HG03558 (cell line): ENCODE data around the gene NRCAM.

Experiments used
- ATAC-seq: cut with Tn5 transposase; IDR thresholded peaks from one replicate; pipeline ENCODE4 v1.9.1; 2021; ENCODE audit warnings: moderate number of reproducible peaks; ENCODE audit not compliant: unreplicated experiment; ENCODE audit errors: extremely low read depth

Gene NRCAM

DNA sequence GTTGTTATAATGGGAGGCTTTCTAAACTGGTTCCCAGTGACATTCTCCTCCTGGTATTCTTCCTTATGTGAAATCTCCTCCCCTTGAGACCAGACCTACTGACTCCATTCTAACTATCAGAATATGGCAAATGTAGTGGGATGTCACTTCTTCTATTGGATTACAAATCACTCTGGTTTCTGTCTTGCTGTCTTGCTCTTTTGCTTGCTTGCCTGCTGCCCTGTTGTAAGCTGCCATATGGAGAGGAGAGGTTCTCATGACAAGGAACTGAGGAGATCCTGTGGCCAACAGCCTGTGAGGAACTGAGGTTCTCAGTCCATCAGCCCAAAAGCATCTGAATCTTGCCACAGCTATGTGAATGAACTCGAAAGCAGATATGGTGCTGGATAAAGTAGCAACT lies 4.7 kb upstream of the NRCAM start:
- no peak for ATAC-seq

DNA sequence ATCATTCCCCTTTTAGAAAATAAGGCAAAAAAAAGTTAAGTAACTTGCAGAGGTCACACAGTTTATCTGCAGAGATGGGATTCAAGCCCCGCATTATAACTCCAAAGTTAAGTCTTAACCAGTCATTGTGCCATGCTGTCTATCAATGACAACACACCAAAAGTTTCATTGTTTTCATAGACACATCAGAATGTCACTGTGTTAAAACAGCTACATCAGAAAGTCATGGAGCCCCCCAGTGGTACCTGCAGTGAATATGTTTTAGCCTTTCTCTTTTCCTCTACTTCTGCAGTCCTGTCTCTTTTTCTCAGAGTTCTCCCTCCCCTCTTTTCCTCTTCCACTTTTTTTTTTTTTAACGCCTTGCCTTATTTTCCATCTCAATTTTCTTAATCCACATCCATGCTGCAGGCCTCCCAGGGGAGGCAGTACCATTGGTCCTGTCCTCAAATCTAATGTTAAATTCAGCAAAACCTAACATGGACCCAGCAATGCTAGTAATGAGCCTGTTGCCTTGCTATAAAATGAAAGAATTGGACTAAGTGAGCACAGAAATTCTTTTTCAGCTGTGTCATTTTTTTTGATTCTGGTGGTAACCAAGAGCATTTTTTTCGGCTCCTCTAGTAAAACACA lies 3.8 kb upstream of the NRCAM start:
- ATAC-seq: no peak

DNA sequence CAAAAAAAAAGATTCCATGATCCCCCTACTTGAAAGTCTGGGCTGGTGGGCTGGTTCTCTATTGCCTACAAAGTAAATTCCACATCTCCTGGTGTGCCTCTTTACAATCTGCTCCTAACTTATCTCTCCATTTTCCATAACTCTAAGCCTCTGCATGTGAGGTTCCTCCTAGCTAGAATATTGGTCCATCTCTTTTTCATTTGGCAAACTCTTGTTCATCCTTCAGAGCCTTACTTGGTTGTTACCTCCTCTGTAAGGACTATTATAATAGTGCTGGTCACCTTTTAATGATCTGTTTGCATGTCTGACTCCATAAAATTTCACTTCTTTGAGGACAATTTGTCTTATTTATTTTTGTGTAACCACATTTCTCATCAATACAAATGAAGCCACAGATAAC lies 1.6 kb upstream of the NRCAM start:
- no peak for ATAC-seq

DNA sequence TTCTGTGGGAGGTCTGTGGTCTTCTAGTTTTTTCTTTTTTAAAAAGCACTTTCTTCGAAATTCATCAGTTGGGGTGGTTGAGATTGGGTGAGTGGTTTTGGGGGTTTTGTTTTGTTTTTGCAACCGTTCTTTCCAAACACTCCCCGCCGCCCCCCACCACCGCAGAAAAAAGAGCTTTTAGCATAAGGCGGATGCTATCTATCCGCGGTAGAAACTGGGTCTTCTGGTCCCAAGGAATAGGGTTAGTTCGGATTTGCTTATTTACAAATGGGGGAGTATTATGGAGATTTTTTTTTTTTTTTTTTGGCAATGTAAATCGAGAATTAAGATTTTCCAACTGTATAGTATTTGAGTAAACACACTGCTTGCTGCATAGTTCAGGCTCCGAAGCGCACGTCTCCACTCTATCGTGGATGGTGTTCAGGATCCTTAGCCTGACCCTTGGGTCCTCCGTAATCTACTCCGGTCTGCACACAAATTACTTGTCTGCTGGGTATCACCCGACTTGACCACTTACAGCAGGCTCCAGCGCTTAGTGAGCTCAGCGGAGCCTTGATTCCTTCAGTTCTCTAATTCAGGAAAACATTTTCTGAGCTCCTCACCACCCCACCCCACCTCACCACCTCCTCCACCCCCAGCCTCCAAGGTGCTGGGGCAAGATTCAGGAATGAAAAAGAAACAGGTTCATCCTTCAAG lies 757 bp upstream of the NRCAM start:
- no peak for ATAC-seq

DNA sequence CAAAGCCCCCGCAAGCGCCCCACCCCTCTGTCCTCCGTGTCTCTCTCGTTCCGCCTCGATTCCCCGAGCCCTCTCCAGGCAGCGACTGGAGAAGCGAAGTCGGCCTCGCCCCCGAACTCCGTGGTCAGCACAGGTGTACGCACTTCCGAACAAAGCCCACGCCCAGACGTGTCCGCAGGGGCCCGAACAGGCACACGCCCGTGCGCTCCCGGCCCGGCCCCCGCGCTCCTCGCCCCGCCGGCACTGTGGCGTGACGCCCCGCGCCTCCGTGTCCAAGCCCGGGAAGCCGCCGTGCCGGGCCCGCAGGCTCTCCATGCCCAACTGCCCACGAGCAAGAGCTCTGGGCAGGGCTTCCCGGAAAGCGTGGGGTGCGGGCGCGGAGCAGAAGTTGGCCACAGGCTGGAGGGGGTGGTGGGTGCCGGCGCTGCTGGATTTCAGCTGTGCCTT lies 662 bp downstream of the NRCAM start:
- ATAC-seq: no peak

DNA sequence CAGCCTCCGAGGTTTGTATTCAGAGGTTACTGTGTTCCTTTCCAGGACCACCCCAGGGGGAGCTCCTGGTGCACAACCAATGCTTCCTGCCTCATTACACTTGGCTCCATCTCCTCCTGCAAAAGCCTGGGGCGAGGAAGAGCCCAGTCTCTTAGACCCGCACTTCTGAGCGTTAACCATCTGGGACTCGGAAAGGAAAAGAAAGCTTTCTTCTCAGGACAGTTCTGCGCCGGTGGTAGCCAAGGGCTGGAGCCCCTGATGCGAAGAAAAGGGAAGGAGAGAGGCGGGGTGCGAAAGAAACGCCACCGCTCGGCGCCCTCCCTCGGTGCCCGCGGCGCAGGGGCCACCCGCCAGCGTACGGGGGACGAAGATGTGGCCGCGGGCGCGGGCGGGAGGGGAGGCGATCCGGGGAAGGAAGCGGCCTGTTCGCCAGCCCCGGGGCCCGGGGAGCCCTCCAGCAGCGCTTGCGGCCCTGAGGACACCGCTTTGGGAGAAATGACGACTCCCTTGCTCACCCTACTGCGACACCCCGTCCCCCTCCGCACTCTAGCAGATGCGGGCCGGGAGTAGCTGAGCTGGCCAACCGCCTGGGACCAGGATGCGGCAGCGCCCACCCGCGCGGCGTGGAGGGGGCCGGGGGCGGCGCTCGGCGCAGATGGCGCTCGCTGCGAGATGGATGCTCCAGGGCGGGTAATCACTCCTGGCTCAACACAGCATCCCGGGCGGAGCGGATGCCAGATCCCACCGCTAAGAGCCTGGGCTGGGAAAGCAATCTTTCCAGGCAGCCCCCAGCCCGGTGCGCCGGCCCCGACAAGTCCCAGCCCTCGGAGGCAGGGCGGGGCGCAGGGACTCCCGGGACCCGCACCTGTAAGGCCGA lies 1.3 kb downstream of the NRCAM start:
- no peak for ATAC-seq

DNA sequence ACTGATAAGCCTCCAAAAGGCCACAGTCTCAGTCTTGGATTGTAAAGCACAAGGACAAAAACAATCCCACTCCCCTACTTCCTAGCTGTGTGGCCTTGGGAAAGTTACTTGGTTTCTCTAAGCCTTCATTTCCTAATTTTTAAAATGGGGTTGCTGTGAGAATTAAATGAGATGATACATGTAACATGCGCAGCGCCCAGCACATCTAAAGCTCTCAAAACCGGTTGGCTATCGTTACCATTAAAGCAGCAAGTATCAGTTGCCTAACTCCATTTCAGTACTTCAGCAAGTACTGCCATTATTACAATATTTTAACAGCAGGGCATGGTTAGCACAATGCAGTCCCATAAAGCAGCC lies 1.9 kb downstream of the NRCAM start:
- ATAC-seq: no peak

DNA sequence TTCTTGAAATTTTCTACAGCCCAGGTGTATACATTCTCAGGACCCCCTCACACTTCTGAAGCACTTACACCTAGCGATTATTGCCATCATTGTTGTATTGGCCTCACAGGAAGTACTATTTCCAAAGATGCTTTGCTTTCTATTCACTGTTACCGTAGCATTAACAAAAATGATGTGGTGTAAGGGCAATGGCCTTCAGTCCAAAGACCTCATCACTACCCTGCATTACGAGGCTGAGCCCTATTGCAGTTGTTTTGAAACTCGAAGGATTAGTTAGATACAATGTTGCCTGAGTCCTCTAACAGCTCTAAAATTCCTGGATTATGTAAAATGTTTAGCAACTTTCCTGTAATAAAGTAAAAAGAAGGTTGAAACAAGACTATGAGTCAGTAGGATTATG lies 2.9 kb downstream of the NRCAM start:
- no peak for ATAC-seq

DNA sequence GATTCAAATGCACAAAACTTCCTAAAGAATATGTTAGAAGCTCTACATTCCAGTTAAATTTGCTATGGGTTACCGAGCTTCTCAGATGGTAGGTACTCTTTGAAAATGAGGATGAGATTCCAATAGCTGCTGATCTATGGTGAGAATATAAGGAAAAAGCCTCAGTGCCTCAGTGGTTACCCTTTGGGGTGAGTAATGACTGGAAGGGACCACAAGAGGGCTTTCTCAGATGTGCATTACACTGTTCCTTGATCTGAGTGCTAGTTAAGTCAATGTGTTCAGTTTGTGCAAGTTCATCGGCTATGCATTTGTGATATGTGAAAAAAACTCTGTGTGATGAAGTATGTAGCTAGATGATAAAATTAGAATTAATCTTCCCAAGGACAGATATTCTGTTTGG lies 3.5 kb downstream of the NRCAM start:
- ATAC-seq: no peak

DNA sequence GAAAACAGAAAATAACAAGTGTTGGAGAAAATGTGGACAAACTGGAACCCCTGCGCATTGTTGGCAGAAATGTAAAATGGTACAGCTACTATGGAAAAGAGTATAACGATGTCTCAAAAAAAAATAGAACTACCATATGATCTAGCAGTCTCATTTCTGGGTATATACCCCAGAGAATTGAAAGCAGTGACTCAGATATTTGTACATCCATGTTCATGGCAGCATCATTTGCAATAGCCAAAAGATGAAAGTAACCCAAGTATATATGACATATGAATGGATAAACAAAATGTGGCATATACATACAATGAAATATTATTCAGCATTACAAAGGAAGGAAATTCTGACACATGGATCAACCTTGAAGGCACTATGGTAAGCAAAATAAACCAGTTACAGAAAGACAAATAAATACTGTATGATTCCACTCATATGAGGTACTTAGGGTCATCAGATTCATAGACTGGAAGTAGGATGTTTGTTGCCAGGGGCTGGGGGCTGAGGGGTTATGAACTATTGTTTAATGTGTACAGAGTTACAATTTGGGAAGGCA lies 4.9 kb downstream of the NRCAM start:
- ATAC-seq: no peak

DNA sequence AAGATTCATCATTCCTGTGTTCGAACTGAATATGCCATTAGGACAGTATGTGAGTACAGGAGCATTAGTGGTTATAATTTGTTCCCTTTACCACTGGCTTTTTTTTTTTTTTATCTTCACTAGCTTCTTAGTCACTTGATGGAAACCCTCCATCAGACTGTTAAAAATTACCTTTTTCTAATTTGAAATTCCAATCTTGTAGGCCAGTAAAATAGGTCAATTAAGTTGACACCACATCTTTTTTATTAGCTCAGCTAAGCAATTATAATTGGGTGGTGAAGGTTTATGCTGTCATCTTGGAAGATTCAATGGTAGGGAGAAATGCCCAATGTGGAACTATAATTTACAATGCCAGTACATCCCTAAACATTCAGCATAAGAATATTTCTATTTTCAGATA lies 6.1 kb downstream of the NRCAM start:
- no peak for ATAC-seq

DNA sequence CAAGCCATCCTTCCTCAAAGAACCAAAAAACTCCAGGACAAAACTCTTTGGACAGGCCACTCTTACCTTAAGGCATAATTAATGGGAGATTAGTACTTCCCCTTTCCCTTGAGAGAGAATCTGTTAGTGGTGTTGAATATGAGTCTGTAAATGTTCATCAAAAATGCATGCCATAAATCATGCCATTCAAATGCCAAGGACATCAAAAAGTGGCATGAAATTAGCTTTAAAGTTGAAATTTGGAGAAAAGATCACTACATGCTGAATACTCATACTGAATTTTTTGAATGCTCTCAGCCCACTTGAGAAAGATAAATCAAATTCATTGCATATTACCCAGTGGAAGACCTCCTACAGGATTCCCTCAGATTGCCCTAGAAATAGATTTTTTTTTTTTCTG lies 6.7 kb downstream of the NRCAM start:
- ATAC-seq: no peak

DNA sequence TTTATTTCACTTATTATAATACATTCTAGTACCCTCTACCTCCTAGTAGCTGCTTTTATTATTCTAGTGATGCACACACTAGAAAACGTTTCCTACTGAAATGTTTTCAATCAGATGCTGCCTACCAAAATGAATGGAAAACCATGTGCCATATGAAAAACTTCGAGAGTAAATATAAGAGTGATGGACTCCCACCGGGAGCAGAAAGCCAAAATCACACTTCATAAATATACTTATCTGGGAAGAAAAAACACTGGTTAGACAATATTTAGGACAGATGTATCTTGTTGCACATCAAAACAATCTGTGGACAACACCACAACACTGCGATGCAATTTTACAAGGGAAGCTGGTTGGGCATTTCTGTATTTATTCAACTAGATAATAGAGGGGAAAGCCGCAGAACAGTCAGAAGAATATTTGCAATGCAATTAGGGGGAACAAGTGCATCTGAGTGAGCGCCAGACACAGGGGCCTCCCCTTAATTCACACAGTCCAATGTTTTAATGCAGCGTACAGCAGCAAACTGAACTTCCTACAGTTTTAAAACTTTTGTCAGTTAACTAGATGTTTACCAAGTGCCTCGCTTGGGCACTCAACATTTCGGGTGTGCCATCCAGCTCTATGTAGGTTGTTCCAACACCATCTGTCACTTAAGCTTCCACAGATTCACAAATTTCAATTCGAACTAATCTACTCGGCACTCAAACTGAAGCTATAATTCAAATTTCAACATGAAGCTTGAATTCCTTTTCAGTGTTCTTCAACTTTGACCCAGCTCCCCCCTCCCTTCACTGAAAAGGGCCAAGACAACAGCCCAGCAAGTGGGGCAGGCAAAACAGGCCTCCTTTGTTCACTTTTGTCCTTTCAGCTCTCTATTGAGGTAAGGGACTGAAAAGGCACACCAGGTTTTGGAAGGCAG lies 7.4 kb downstream of the NRCAM start:
- no peak for ATAC-seq

DNA sequence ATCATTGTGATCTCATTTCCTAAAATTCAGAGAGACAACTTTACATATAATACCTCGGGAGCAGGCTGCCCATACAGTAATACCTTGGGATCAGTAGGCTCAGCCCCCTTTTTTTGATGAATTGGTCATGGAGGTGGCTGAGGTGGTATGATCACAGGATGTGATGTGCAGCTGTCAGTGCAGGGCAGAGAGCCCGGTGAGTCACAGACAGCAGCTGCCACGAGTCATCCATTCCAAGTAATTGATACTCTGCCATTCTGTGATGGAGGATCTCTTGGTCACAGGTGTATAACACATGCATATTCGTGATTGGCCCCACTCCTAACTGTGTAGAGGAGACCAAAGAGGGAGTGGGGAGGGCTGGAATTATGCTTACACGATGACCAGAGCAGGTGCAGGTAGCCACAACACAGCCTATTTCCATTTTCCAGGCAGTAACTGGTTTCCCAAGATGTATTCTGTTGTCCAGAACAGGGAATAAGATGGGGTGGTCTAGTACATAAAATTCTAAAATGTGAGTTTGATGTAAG lies 14.1 kb downstream of the NRCAM start:
- ATAC-seq: no peak

DNA sequence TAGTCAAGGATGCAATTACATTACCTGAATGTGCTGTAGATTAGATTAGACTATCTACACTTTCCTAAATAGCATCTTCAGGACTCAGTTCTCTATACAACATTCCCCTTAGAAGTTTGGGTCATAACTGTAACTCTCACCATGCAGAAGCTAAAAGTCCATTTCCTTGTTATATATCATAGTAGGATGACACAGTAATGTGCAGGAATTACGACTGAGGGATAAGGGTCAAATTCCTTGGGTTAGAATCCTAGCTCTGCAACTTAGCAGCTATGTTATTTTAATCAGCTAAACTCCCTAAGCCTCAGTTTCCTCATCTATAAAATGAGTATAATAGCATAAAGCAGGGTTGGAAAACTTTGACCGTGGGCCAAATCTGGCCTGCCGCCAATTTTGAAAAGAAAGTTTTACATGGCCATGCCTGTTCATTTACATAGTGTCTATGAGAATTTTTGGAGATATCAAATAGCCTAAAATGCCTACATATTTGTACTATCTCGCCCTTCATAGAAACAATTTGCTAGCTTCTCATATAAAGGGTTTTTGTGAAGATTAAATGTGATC lies 14.8 kb downstream of the NRCAM start:
- no peak for ATAC-seq

DNA sequence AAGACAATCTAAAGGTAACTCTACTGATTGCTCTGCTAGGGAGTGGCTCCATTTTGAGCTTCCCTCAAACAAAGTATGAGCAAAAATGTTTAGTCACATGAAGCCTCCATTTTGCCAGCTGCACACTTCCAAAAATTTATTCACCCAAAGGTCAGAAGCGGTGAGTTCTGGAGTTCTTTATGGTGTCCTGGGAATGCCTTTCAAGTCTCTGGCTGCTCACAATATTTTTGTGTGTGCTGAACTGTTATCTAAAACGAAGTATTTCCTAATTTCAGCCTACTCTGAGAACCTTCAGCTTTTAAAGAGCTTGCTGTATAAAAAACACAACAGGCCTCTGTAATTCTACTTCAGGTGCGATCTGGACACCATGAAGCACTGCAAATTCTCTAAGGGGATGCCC lies 15.6 kb downstream of the NRCAM start:
- ATAC-seq: no peak

DNA sequence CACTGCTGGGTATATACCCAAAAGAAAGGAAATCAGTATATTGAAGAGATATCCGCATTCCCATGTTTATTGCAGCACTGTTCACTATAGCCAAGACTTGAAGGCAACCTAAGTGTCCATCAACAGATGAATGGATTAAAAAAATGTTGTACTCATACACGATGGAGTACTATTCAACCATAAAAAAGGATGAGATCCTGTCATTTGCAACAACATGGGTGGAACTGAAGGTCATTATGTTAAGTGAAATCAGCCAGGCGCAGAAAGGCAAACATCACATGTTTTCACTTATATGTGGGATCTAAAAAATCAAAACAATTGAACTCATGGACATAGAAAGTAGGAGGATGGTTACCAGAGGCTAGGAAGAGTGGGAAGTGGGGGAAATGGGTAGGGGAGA lies 19.3 kb downstream of the NRCAM start:
- ATAC-seq: no peak

DNA sequence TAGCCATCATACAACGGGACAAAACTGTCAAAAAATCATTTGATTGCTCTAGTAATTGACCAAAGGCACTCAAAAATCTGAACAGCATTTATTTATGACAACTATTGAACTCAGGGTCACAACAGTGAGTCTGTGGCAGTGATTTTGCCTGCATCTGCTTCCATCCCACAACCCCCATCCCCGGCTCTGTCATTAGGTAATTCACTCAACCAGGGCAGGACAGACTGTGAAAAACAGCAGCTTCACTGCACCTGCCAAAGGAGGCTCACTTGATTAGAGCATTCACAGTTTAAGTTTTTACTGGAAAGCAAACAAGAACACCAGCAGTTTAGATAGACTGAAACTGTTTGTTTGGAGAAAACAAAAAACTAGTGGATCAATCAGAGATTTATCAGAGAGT lies 22.2 kb downstream of the NRCAM start:
- no peak for ATAC-seq

DNA sequence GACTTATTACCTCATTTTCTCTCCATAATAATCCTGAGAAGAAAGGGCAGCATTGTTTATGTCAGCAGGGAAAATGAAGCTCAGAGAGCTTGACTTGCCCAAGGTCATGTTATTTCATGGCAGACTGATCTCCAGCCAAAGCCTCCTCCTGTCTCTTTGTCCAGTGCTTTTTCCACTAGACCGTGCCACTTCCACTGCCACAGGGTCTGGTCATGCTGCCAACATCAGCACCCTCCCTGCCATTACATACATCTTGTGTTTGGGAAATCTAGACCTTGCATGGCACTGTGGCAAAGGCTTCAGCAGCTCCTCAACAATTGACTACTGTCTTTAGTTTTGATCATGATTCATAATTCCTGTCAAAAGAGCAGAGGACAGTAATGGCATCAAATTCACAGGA lies 25.1 kb downstream of the NRCAM start:
- ATAC-seq: no peak

DNA sequence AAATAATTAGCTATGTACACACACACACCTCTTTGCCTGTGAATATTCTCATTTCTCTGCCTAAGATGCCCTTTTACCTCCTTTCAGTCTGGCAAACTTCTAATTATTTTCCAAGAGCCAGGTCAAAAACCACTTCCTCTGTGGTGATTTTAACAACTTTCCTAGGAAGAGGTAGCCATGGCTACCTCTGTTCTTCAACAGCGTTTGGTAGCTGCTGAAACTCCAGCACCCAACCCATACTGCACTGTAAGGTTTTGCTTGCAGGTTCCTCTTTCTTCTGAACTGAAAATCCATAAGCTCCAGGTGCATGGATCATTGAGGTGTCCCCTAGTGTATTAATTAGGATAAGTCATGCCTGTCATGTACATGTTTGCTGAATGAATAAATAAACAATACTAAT lies 25.6 kb downstream of the NRCAM start:
- no peak for ATAC-seq
